Stimulated activated CD8-positive, alpha-beta memory T cell treated with anti-CD3 and anti-CD28 coated beads, Interleukin-4, amount 100 ng/mL, for 1 hour (primary cell): Measurements from ENCODE around the gene SPECC1L.

Experiments
- DNase-seq, 2 donors: peaks; one replicate each; pipeline ENCODE4 v3.0.0-alpha.2; 2020; ENCODE audit warnings: low read depth in 2 of 2, low spot score in 1 of 2

The SPECC1L gene

DNA sequence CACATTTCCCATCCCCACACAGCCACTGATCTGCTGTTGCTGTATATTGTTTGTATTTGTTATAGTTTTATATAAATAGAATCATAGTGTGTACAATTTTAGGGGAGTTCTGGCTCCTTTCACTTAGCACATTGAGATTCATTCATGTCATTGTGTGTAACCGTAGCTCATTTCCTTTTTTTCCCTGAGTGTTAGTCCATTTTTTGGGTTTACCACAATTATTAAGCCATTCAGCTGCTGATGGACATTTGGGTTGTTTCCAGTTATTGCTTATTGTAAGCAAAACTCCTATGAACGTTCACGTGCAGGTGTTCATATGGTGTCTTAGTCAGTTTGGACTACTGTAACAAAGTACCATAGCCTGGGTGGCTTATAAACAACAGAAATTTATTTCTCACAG lies 123.2 kb downstream of the SPECC1L start:
- DNase-seq: no peak

DNA sequence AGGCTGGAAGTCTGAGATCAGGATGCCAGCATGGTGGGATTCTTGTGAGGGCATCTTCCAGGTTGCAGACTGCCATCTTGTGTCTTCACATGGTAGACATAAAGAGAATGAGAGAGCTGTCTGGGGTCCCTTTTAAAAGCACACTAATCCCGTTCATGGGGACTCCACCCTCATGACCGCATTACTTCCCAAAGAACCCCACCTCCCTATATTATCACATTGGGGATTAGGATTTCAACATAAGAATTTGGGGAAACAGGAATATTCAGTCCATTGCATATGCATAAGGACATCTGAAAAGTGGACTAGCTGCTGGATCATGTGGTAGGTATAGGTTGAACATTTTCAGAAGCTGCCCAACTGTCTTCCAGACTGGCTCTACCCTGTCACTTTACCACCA lies 123.6 kb downstream of the SPECC1L start:
- DNase-seq: no peak

DNA sequence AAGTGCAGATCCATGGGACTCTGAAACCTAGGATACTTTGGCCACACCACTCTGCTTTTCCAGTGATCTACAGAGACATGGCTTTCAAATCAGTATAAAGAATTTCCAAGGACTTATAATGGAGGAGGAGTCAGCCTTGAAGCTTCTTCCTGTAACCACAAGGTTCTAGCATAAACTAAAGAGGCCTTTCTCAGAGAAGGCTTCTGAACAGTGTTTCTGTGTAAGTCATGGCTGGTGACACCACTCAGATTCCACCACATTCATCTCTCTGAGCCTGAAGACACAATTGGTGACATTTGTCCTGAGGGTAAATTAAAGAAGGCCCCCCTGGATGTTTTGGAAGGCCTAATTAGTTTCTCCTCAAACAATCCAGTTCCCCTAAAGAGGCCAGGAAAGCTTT lies 127.8 kb downstream of the SPECC1L start:
- no peak for DNase-seq

DNA sequence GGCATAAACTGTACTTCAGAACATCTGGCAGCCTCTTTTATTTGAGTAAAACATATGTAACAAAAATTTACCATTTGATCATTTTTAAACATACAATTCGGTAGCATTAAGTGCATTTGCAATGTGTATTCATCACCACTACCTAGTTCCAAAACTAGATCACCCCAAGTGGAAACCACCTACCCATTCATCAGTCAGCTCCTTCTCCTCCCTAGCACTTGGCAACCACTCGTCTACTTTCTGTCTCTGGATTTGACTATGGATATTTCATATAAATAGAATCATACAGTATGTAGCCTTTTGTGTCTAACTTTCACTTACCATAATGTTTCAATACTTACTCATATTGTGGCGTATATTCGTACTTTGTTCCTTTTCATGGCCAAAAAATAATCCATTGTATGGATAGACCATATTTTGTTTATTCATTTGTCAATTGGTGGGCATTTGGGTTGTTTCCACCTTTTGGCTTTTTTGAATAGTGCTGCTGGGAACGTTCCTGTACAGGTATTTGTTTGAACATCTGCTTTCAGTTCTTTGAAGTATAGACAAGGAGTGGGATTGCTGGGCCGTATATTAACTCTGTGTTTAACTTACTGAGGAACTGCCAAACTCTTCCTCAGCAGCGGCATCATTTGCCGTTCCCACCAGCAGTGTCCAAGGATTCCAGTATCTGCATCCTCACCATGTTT lies 129.5 kb downstream of the SPECC1L start:
- DNase-seq: no peak

DNA sequence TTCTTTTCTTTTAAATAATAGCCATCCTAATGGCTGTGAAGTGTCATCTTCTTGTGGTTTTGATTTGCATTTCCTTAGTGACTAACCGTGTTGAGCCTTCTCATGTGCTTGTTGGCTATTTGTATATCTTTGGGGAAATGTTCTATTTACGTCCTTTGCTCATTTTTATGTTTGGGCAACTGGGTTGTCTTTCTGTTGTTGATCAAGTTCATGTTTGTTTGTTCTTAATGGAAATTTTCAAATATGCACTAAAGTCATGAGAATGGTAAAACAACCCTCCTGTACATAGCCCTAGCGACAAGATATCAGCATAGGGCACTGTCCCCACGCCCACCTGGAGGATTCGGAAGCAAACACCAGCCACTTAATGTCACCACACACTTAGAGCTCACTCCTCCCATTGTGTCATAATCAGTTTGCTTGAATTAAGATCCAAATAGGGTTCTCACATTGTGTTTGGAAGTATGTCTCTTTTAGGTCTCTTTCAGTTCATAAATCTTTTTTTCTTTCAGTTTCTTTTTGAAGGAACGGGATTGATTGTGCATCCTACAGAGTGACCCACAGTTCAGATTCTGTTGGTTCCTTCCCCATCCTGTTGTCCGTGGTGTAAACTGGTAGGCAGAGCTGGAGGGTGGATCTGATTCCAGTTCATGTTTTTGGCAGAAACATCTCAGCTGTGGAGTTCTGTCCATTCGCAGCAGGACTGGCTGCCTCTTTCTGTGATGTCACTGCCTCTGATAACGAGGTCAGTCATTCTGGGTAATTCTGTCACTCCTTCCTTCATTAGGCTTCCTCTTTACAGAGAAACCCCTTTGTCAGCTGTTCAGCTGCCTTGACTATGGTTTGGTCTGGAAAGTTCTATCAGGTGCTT lies 130.3 kb downstream of the SPECC1L start:
- DNase-seq: no peak

DNA sequence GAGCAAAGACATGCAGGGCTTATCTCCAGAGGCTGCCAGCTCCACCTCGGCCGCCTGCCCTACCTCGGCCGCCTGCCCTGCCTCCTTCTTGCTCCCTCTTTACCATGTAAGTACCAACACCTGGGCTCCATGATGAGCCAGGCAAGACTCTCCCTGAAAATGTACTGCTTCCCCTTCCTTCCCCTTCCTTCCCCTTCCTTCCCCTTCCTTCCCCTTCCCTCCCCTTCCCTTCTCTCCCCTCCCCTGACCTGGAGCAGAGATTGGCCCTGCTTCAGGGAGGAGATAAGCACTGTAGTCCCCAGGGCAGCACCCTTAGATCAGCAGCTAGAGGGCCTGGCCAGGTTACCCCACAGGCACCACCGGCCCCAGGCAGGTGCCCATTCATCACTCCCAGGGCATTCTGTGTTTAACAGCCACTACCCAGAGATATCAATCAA lies 131.3 kb downstream of the SPECC1L start:
- no peak for DNase-seq

DNA sequence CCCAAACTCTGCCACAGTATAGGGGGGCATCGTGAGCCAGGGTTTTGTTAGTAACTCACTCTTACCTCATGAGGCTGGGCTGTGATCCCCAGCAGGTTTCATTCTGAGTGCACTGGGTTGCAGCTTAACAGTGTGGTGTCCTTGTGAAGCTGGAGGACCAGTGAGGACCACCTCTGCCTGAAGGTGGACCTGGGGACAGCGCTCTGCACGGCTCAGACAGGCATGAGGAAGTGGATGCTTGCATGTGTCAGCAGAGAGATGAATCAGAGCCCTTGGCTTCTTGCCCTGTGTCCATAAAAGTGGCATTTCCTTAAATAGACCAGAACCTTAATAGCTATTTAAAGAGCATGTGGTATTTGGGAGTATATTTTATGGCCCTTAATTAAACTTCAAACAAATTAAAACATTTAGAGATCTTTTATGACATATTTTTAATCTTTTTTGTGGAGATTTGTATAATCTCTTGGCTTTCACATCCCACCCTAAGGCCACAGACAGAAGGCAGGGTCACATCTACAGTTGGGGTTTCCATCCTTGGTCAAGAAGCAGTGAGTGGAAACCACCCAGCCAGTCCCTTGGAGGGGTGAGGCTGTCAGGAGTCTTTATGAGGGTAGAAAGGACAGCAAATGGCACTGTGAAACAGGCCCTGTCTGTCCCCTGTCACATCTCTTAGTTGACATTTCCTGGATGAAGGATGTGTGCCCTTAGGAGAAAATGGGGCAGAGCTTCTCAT lies 132.0 kb downstream of the SPECC1L start:
- no peak for DNase-seq

DNA sequence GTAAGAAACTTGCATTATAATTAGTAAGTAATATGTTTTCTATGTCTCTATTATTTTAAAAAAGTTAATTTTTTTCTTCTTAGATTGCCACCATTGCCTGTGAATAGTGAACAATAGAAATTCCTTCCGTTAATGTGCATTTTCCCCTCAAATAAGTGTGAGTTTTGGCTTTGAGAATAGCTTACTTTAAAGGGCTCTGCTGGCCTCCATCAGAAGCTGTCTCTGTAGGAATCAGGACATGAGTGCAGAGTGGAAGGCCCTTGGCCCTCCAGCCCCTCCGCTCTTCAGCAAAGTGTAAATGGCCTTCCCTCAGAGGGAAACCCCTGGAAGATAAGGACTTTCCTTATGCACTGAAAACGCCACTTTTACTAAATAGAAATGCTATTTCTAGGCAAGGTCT lies 132.7 kb downstream of the SPECC1L start:
- no peak for DNase-seq

DNA sequence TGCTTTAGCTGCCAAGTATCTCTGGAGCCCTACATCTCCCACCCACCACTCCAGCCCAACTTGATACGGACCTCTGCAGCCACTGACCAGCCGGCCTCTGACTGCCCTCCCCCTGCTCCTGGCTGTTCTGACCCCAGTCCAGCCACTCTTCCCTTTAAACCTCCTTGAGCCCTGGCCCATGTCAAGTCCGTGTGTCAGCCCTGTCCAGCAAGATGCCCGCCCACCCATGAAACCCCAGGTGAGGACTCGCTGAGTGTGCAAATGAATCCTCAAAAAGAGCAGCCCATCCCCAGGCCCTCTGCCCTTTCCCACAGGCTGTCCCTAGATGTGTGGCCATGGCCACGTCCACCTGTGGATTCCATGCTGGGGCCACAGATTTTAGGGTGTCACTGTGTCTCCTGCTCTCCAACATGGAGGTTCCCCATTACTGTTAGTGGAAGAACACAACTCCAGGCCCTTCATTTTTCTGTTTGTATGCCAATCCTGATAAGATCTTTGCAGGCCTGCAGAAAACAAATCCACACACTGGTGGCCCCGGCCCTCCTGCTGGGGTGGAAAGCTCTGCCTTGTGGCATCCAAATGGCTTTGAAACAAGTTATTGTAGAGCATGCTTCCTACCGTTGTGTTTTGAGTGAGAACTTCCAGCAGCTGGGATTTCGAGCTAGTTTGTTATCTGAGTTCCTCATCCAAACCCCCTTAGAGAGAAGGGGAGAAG lies 134.1 kb downstream of the SPECC1L start:
- DNase-seq: no peak

DNA sequence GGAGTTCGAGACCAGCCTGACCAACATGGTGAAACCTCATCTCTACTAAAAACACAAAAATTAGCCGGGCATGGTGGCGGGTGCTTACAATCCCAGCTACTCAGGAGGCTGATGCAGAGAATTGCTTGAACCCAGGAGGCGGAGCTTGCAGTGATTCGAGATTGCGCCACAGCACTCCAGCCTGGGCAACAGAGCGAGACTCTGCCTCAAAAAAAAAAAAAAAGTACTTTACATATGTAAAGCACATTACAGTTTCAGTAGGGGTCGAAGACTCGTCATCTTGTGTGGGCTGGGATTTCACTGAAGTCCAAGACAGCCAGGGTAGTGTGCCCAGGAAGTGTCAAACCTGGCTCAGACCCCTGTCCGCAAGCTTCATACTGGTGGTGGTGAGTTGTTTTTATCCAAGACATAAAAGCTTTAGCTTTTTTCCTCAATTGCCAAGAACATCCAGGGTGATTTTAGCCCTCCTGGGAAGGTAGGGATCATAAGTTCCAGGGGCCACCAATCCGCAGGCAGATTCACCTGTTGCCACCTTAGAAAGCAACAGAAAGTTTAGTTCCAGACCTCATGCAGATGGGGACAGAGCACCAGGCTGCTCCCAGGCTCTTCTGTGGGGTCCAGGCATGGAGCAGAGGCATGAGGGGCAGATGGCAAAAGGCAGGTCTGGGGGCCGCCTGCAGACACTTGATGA lies 135.1 kb downstream of the SPECC1L start:
- no peak for DNase-seq

DNA sequence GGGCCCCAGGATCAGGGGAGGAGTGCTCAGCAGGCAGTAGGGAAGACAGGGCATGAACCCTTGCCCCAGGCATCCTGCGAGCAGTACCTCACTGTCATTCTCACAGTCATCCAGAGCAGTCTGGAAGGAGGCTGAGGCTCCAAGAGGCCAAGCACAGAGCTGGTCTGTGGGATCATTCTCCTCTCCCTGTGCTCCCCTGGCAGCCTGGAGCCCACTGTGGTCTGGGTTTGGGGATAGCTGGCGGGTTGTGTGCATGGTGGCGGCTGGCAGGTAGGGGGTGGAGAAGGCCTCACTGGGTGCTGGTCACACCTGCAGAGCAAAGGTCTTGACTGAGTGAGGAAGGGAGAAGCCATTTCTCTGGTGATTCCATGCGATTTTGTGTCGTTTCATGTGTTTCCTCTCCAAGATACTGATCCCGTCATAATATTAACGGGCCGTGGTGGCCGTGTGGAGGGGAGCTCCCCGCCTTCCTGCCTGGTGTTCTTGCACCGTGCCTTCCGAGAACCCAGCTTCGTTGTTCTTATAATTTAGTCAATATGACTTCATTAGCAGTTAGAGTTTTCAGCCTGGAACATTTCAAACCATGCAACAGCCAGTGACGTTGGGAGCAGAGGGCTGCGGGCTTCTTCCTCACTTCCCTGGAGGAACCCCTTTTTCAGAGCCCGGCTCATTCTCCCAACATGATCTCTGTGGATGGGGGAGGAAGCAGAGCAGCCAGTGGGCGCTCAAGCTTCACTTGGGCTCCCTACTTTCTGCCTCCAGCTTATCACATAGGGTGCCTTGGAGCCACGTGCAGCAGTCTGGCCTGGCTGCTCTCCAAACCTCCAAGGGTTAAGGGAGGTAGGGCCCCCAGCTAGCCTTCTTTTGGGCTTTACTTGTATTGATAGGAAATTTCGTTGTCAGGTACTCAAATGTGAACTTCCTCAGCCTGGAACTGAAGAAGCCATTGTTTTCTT lies 136.0 kb downstream of the SPECC1L start:
- no peak for DNase-seq

DNA sequence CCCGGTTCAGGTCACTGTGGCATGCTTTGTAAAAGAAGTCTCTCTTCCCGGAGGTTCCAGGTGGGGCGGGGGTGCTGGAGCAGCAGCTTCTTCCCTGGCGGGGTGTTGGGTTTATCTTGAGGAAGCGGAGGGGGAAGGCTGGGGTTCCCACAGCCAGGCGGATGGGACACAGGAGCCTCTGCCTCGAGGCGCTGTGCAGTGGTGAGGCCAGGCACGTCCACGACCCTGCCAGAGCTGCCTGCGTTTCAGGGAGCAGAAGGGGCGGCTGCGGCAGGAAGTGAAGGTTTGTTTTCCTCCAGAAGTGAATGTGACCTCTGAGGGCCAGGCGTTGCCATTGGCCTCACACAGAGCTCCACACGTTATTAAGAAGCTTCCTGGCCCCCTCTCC lies 136.6 kb downstream of the SPECC1L start:
- DNase-seq: no peak

DNA sequence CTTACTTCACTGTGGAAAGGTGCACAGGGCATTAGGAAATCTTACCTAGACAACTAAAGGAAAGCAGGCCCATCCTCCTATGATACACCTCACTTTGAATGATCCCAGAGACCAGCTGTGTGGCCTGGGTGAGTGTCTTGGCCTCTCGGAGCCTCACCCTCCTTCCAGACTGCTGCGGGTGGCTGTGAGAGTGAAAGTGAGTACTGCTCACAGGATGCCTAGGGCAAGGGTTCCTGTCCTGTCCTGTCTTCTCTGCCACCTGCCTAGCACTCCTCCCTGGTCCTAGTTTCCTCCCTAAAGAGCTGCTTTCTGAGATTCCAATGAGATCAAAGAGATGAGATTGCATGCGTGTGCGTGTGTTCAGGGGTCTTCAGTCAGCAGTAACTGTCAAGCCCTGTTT lies 137.3 kb downstream of the SPECC1L start:
- no peak for DNase-seq

DNA sequence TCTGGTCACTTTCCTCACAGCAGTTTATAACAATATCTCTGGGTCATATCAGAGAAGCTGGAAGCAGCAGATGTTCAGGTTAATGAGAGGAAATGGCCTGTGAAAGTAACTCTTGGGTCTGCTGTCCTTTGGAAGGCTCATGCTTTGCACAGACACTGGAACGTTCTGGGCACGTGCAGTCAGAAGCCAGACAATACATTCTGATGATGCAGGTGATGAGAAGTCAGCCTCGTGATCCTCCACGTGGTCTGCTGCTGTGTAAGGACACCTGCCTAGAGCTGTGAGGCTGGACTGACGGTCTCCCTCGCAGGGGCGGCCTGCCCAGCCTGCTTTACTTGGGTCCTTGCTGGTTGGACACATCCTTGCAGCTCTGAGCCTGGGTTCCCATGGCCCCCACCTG lies 138.0 kb downstream of the SPECC1L start:
- DNase-seq: no peak

DNA sequence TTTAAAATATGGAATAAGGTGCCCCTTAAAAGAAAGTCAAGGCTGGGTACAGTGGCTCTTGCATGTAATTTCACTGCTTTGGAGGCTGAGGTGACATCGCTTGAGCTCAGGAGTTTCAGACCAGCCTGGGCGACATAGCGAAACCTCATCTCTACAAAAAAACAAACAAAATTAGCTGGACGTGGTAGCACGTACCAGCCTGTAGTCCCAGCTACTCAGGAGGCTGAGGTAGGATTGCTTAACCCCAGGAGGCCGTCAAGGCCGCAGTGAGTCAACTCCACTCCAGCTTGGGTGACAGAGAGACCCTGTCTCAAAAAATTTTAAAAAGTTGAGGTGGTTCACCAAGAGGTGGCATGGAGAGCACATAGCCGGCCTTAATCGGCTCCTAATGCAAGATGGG lies 139.1 kb downstream of the SPECC1L start:
- no peak for DNase-seq

DNA sequence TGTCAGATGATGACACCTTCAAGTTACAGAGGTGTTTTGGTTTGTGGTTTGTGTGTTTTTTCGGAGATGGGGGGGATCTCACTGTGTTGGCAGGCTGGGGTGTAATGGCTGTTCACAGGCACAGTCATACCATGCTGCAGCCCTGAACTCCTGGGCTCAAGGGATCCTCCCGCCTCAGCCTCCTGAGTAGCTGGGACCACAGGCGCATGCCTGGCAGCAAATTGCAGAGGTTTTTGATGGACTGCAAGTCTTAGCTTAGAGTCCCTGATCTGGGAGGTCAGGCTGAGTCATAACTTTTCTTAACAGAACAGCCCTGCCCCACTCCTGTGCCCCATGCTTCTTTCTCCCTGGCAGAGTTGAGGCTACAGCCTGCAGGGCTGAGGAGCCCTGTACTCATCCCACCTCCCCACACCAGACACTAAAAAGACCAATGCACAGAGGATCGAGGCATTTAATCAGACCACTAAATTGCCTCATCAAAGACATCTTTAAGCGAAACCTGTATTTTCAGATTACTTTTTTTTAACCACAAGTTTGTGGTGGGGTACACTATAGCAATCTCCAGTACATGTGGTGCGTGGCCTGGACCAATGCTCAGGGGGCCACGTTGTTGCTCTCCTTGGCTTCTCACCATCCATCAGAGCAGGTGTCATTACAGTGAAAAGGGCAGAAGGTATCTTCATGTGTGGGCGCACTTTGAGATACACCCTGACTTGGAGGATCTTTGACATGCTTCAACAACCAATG lies 139.7 kb downstream of the SPECC1L start:
- no peak for DNase-seq

DNA sequence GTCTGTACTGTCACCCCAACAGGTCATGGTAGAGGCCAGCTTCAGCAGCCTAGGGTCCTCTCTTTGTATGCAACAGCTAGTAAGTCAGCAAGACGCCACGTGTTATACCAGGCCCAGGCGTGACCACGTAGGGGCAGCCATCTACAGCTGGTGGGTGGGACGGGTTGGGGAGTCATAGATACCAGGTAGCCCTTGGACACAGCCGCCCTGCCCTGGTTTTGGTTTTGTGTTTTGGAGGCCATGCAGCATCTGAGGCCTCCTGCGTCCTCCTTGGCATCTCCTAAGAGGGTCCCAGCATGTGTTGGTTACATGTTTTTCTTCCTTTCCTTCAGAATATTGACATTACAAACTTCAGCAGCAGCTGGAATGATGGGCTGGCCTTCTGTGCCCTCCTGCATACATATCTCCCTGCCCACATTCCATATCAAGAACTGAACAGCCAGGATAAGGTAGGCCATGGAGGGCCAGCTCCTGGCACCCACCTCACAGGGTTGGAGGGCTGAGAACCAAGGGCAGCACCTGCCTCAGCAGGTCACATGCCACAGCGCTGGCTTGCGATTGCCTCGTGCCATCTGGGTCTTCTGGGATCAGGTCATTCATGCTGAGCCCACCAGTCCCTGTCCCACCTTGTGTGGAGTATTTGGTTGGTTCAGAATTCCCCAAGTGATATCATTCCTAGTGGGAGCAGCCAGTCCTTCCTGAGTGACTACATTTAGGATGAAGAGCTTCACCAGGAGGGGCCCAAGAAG lies 140.8 kb downstream of the SPECC1L start:
- no peak for DNase-seq

DNA sequence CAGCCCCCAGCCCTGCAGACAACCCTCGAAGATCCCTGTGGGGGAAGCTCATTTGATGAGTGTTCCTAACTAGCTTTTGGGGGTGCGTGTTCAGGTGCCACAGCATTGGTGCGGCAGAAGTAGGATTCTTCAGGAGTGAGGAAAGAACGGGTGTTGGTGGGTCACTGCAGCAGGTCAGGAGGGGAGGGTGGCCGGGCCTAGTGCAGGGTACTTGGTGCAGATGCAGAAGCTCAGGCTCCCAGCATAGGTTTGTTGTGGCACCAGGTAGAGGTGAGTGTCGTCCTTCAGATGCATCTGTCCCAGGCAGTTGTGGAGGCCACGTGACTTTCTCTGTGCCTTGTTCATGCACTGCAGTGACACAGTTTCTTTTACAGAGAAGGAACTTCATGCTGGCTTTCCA lies 141.6 kb downstream of the SPECC1L start:
- no peak for DNase-seq
